ENCODE results near the gene CACNA1D. TPM values are rescaled to one million over a fixed set of nuclear protein-coding genes. Genes with fewer than 3 reads are reported as not detected.

CACNA1D gene
- total RNA-seq, 2 experiments from 2014 or later, result not detected

GRCh38 chr3:53816425-53816824 is 322.0 kb downstream of the CACNA1D start:
- no peak overlapping the region for H3K4me3 Mint-ChIP-seq
- peaks cover 2% of the 10 kb centered on the region for H3K4me1 Mint-ChIP-seq (ENCODE audit: low read depth)
- H3K36me3 Mint-ChIP-seq (ENCODE audit: low read depth), result no peaks in the 10 kb centered on the region
- CTCF ChIA-PET, result interaction anchor here (0.6 kb wide), 1 partner anchor 10 kb away, joined by 4 read pairs; no protein-coding TSS in a partner anchor
- intact Hi-C loops (cut with micrococcal nuclease), result loop anchor here (10.0 kb wide), 1 partner anchor 442 kb away; no protein-coding TSS in a partner anchor
- H3K9me3 Mint-ChIP-seq, result no peaks in the 10 kb centered on the region
- peaks cover 3% of the 10 kb centered on the region for H3K27me3 Mint-ChIP-seq (ENCODE audit: low read depth)
- DNase-seq, result no peak
- no peak overlapping the region for H3K27ac Mint-ChIP-seq

GRCh38 chr3:53817211-53817610 is 322.8 kb downstream of the CACNA1D start:
- Mint-ChIP-seq H3K4me3 (no peak overlapping the region), H3K4me1 (ENCODE audit: low read depth) (peaks cover 2% of the 10 kb centered on the region), H3K27me3 (ENCODE audit: low read depth) (peaks cover 3% of the 10 kb centered on the region), H3K9me3 (no peaks in the 10 kb centered on the region), H3K27ac (no peak overlapping the region), H3K36me3 (ENCODE audit: low read depth) (no peaks in the 10 kb centered on the region)
- intact Hi-C loops (cut with micrococcal nuclease), result loop anchor here (10.0 kb wide), 1 partner anchor 442 kb away; no protein-coding TSS in a partner anchor
- CTCF ChIA-PET, result interaction anchor here (0.8 kb wide), 1 partner anchor 441 kb away, joined by 3 read pairs; no protein-coding TSS in a partner anchor
- DNase-seq, result no peak

DNA sequence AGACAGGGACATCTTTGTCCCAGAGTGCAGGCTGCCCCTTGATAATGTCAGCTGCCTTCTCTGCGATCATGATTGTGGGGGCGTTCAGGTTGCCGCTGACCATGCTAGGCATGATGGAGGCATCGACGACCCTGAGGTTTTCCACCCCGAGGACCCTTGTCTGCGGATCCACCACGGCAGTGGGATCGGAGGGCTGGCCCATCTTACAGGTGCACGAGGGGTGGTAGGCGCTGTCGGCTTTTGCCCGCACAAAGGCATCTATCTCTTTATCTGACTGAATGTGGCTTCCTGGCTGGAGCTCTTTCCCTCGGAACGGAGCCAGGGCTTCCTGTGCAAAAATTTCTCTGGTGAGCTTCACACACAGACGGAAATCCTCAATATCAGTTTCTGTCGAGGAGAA is 323.4 kb downstream of the CACNA1D start:
- CTCF ChIA-PET, result no interaction called here

DNA sequence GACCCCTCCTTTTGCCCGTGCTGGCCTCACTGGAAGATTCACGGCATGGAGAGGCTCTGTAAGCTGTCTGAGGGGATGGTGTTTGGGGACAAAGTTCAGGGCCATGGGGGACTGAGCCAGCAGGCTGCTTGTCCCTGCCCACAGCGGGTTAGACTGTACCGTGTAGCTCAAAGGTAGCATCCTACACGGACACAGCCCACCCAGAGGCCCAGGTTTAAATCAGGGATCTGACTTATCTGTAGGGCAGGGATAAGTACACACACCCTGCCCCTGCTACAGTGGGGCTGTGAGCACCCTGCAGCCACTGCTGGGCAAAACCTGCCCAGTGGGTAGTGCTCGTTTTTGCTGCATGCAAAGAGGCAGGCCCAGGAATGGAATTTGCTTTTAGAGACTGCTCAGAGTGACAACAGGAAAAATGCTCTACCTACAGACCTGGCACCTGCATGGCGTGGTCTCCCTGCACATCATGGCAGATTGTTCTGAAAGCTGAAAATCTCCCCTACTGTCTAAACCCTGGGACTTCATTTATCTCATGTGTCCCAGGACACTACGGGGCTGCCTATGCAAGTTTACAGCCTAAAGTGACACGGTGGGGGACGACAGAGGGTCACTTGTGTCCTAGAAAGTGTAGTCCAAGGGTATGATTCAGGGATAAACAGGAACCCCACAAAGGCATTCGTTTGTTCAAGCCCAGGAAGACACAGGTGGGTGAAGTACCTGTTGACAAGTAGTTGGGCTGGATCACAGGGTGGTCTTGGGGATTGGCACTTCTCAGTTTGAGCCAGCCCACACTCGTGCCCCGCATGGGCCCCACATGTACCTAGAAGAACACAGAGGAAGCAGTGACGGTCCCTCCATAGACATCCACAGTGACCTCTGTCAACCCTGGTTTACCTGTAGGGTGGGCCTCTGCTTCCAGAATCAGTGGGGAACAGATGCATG is 324.1 kb downstream of the CACNA1D start:
- Mint-ChIP-seq H3K4me1 (ENCODE audit: low read depth) (peaks cover 2% of the 10 kb centered on the region), H3K4me3 (no peak overlapping the region), H3K27me3 (ENCODE audit: low read depth) (peaks cover 3% of the 10 kb centered on the region), H3K9me3 (no peaks in the 10 kb centered on the region), H3K27ac (no peak overlapping the region), H3K36me3 (ENCODE audit: low read depth) (no peaks in the 10 kb centered on the region)
- intact Hi-C loops (cut with micrococcal nuclease), result loop anchor here (10.0 kb wide), 1 partner anchor 444 kb away; no protein-coding TSS in a partner anchor
- DNase-seq, result no peak
- CTCF ChIA-PET, result no interaction called here

More for the DNA sequence above, 323.4 kb downstream of the CACNA1D start:
- Mint-ChIP-seq H3K4me1 (ENCODE audit: low read depth) (peaks cover 2% of the 10 kb centered on the region), H3K9me3 (no peaks in the 10 kb centered on the region), H3K27ac (no peak overlapping the region), H3K4me3 (no peak overlapping the region), H3K36me3 (ENCODE audit: low read depth) (no peaks in the 10 kb centered on the region), H3K27me3 (ENCODE audit: low read depth) (peaks cover 3% of the 10 kb centered on the region)
- intact Hi-C loops (cut with micrococcal nuclease), result loop anchor here (10.0 kb wide), 1 partner anchor 443 kb away; no protein-coding TSS in a partner anchor
- no peak for DNase-seq

DNA sequence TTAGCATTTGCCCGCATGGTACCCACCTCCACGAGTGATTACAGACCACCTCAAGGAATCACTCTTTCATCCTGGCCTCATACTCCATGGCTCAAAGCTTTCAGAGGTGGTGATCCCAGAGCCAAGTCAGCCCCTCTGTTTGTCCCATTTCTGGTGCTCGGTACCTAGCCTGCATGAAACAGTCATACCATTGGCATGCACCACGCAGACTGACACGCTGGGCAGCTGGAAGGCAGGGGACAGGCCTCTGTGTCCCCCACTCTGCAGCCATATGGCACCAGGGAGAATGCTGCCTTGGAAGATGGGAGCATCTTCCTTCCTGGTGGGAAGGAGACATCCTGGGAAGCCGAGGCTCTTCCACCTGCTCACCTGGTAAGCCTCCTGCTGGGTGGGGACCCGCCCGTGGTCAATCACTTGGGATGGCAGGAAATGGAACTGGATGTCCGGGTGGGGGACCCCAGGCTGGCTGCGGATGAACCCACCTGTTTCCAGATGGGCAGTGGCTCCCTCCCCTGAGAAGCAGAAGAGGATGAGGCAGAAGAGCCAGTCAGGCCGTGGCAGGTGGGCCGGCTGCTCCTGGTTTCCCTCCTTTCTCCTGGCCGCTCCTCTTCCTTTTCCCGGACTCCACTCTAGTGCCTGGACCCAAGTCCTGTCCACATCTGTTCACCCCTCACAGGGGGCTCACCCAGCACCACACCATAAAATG is 324.9 kb downstream of the CACNA1D start:
- CTCF ChIA-PET, result no interaction called here
- H3K36me3 Mint-ChIP-seq (ENCODE audit: low read depth), result no peaks in the 10 kb centered on the region
- peaks cover 3% of the 10 kb centered on the region for H3K27me3 Mint-ChIP-seq (ENCODE audit: low read depth)
- H3K27ac Mint-ChIP-seq, result no peak overlapping the region
- DNase-seq, result no peak
- H3K9me3 Mint-ChIP-seq, result no peaks in the 10 kb centered on the region
- H3K4me1 Mint-ChIP-seq (ENCODE audit: low read depth), result peaks cover 2% of the 10 kb centered on the region
- intact Hi-C loops (cut with micrococcal nuclease), result loop anchor here (10.0 kb wide), 1 partner anchor 445 kb away; no protein-coding TSS in a partner anchor
- no peak overlapping the region for H3K4me3 Mint-ChIP-seq

- DNase-seq, result no peak
- no peak overlapping the region for H3K27ac Mint-ChIP-seq
- no peaks in the 10 kb centered on the region for H3K36me3 Mint-ChIP-seq (ENCODE audit: low read depth)
- CTCF ChIA-PET, result no interaction called here
- intact Hi-C loops (cut with micrococcal nuclease), result no loop called here
- peaks cover 2% of the 10 kb centered on the region for H3K4me1 Mint-ChIP-seq (ENCODE audit: low read depth)
- H3K9me3 Mint-ChIP-seq, result no peaks in the 10 kb centered on the region
- H3K4me3 Mint-ChIP-seq, result no peak overlapping the region
- peaks cover 3% of the 10 kb centered on the region for H3K27me3 Mint-ChIP-seq (ENCODE audit: low read depth)
Measured at GRCh38 chr3:53820084-53820483, 325.7 kb downstream of the CACNA1D start.

DNA sequence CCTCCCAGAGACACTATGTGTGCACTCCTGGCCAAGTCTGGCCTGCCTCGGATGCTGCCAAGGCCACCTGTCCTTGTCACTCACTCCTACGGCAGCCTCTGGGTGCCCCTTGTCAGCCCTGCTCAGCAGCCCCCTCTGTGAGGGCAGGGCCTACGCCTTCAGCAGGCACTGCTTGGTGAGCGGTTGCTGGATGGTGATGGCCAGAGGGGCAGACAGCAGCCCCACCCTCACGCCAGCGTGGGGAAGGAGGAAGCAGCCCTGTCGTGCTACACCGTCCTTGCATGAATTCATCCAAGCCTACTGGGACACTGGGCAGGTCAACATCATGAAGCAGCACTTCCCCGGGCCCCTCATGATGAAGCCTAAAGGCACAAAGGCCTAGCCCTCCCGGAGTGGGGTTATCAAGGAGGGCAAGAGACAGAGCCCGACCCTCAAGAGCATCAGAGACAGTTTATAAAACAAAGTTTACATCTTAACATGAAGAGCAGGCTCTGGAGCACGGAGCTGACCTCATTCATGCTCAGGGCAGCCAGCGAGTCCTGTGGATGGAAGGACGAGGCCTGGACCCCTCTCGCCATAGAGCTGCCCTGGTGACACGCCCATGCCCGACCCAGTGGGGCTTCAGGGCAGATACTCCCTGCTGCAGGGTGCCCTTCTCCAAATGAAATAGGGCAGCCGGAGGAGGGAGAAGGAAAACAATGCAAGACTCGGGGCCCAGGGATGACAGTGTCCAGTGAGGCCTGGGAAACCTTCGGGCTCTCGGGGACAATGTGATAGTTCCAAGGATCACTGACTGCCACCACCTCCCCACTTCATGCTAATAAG is 326.6 kb downstream of the CACNA1D start:
- Mint-ChIP-seq H3K9me3 (no peaks in the 10 kb centered on the region), H3K4me3 (no peak overlapping the region), H3K27me3 (ENCODE audit: low read depth) (peaks cover 3% of the 10 kb centered on the region), H3K36me3 (ENCODE audit: low read depth) (no peaks in the 10 kb centered on the region), H3K27ac (no peak overlapping the region), H3K4me1 (ENCODE audit: low read depth) (peaks cover 2% of the 10 kb centered on the region)
- DNase-seq, result no peak
- CTCF ChIA-PET, result no interaction called here
- intact Hi-C loops (cut with micrococcal nuclease), result no loop called here

- DNase-seq, result no peak
- CTCF ChIA-PET, result interaction anchor here (0.5 kb wide), 1 partner anchor 274 kb away, joined by 4 read pairs; no protein-coding TSS in a partner anchor
- H3K36me3 Mint-ChIP-seq (ENCODE audit: low read depth), result no peaks in the 10 kb centered on the region
- H3K9me3 Mint-ChIP-seq, result no peaks in the 10 kb centered on the region
- H3K27ac Mint-ChIP-seq, result no peak overlapping the region
- peaks cover 3% of the 10 kb centered on the region for H3K27me3 Mint-ChIP-seq (ENCODE audit: low read depth)
- peaks cover 2% of the 10 kb centered on the region for H3K4me1 Mint-ChIP-seq (ENCODE audit: low read depth)
- intact Hi-C loops (cut with micrococcal nuclease), result no loop called here
- H3K4me3 Mint-ChIP-seq, result no peak overlapping the region
Measured at GRCh38 chr3:53821631-53822121, 327.3 kb downstream of the CACNA1D start.

- intact Hi-C loops (cut with micrococcal nuclease), result no loop called here
- Mint-ChIP-seq H3K4me1 (ENCODE audit: low read depth) (peaks cover 2% of the 10 kb centered on the region), H3K9me3 (no peaks in the 10 kb centered on the region), H3K27ac (no peak overlapping the region), H3K4me3 (no peak overlapping the region), H3K27me3 (ENCODE audit: low read depth) (peaks cover 3% of the 10 kb centered on the region), H3K36me3 (ENCODE audit: low read depth) (no peaks in the 10 kb centered on the region)
- CTCF ChIA-PET, result interaction anchor here (0.5 kb wide), 1 partner anchor 274 kb away, joined by 4 read pairs; no protein-coding TSS in a partner anchor
- no peak for DNase-seq
Measured at GRCh38 chr3:53822331-53822741, 327.9 kb downstream of the CACNA1D start.

DNA sequence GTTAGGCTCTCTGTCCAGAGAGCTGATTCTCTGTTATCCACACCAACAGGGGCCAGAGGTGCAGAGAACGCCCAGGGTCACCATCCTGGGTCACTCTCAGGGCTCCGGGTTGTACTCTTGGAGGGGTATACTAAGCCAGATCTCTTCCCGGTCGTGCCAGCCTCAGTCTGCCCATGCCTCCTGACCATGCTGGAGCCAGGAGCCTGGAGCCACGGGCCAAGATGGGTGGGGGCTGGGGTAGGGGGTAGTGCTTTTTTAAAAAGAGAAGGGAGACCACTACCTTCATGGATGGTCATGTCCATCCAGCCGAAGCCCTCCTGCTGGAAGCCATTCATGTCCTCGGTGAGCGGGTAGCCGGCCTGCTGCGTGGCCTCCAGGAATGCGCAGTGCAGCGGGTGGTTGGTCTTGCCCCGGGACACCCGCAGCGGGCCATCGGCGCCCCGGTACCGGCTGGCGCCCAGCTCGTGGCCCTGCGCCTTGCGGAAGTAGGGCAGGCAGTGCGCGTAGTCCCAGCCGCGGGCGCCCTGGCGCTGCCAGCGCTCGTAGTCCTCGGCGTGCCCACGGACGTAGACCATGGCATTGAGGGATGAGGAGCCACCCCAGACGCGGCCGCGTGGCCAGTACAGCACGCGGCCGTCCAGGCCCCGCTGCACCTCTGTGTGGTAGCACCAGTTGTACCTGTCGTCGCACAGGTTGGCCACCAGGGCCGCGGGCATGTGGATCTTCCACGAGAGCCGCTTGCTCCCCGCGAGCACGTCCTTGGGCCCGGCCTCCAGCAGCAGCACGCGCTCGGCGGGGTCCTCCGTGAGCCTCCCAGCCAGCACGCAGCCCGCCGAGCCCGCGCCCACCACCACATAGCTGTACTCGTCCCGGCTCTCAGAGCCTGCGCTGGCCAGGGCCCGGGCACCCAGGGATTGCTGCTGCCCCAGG is 328.9 kb downstream of the CACNA1D start:
- H3K9me3 Mint-ChIP-seq, result no peaks in the 10 kb centered on the region
- H3K27me3 Mint-ChIP-seq (ENCODE audit: low read depth), result no peaks in the 10 kb centered on the region
- intact Hi-C loops (cut with micrococcal nuclease), result no loop called here
- no peaks in the 10 kb centered on the region for H3K4me1 Mint-ChIP-seq (ENCODE audit: low read depth)
- H3K36me3 Mint-ChIP-seq (ENCODE audit: low read depth), result no peaks in the 10 kb centered on the region
- CTCF ChIA-PET, result no interaction called here
- H3K4me3 Mint-ChIP-seq, result no peak overlapping the region
- no peak for DNase-seq
- H3K27ac Mint-ChIP-seq, result no peak overlapping the region
